Gastrocnemius medialis (tissue), 4 donors: ENCODE measurements around the gene LDLRAP1. TPM values are rescaled to one million over a fixed set of nuclear protein-coding genes. Genes with fewer than 3 reads are reported as not detected.

Experiments used
- ATAC-seq, 2 donors: fragments of 150-250 bp; one replicate each; pipeline ENCODE4 v1.9.1; 2016
- DNase-seq, 2 donors: peaks; one replicate each; pipeline ENCODE4 v3.0.0-alpha.2; 2019
- H3K27ac ChIP-seq, 4 donors: fragments of 200-600 bp; sonication (generic); 1 replicate in 1 of 4; 2 replicates in 3 of 4; pipeline ENCODE4 v1.5.1; 2016 to 2018; ENCODE audit warnings: mild to moderate bottlenecking in 2 of 4, moderate library complexity in 1 of 4
- H3K27me3 ChIP-seq, 3 donors: fragments of 200-600 bp; sonication (generic) in 2 of 3; 1 replicate in 1 of 3; 2 replicates in 2 of 3; pipeline versions ENCODE4 v1.5.1 to v1.6.0; 2016 to 2019; ENCODE audit warnings: mild to moderate bottlenecking in 1 of 3, moderate library complexity in 1 of 3
- H3K36me3 ChIP-seq, 2 donors: fragments of 200-600 bp; sonication (generic) in 1 of 2; one replicate each; pipeline ENCODE4 v1.5.1; 2017 to 2018
- H3K4me1 ChIP-seq, 2 donors: fragments of 200-600 bp; sonication (generic) in 1 of 2; one replicate each; pipeline ENCODE4 v1.5.1; 2016 to 2017; ENCODE audit warnings: mild to moderate bottlenecking in 2 of 2
- H3K4me3 ChIP-seq, 4 donors: fragments of 200-600 bp; sonication (generic) in 3 of 4; 1 replicate in 1 of 4; 2 replicates in 3 of 4; pipeline ENCODE4 v1.5.1; 2016 to 2019; ENCODE audit warnings: mild to moderate bottlenecking in 2 of 4
- H3K9me3 ChIP-seq, 3 donors: fragments of 200-600 bp; sonication (generic) in 2 of 3; 1 replicate in 1 of 3; 2 replicates in 2 of 3; pipeline ENCODE4 v1.5.1; 2016 to 2019
- POLR2A ChIP-seq, 2 donors: fragments of 450-650 bp; IDR thresholded peaks; one replicate each; pipeline ENCODE4 v1.6.1; 2017; ENCODE audit warnings: antibody characterized with exemption in 2 of 2, mild to moderate bottlenecking in 2 of 2, moderate library complexity in 2 of 2
- in situ Hi-C, 4 donors: fragments of 200-750 bp; cut with MboI; loops; one replicate each; pipeline versions ENCODE4 v1.15.0 to v1.8.0; 2017; ENCODE audit warnings: low sequenced_read_pairs in 4 of 4
- intact Hi-C: fragments of 100-400 bp; cut with DNase I; formaldehyde crosslinking; loops from one replicate; pipeline ENCODE4 v1.15.1; 2023; ENCODE audit warnings: low total_unique reads
- total RNA-seq, 4 donors: library from RNA; depleted of rRNA; stranded (reverse); fragments of >200 nt; gene quantifications; one replicate each; pipeline versions ENCODE4 v1.1.0 to v1.2.3, GENCODE V29; 2016
- TF ChIP-seq, protein P1 (sequence below), 5 experiments: fragments of 450-650 bp in 3 of 5; fragments of 200-600 bp in 2 of 5; sonication (generic) in 2 of 5; IDR thresholded peaks in 4 of 5; conservative IDR thresholded peaks in 1 of 5; 1 replicate in 4 of 5; 2 replicates in 1 of 5; pipeline ENCODE4 v1.5.1; 2016 to 2019; ENCODE audit warnings: antibody characterized with exemption in 5 of 5, mild to moderate bottlenecking in 3 of 5, moderate library complexity in 3 of 5

LDLRAP1 gene
- total RNA-seq, 4 donors from 2014 or later: 10.0 to 17.9 (median 14.2) TPM

- TF ChIP-seq, protein P1, sequence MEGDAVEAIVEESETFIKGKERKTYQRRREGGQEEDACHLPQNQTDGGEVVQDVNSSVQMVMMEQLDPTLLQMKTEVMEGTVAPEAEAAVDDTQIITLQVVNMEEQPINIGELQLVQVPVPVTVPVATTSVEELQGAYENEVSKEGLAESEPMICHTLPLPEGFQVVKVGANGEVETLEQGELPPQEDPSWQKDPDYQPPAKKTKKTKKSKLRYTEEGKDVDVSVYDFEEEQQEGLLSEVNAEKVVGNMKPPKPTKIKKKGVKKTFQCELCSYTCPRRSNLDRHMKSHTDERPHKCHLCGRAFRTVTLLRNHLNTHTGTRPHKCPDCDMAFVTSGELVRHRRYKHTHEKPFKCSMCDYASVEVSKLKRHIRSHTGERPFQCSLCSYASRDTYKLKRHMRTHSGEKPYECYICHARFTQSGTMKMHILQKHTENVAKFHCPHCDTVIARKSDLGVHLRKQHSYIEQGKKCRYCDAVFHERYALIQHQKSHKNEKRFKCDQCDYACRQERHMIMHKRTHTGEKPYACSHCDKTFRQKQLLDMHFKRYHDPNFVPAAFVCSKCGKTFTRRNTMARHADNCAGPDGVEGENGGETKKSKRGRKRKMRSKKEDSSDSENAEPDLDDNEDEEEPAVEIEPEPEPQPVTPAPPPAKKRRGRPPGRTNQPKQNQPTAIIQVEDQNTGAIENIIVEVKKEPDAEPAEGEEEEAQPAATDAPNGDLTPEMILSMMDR (IDR thresholded peaks at IDR 0.05 in 4 of 5, conservative IDR thresholded peaks at IDR 0.05 in 1 of 5): no peak
- TF ChIP-seq POLR2A (IDR thresholded peaks at IDR 0.05): no peak
- no peaks in the 10 kb centered on the region for H3K27me3 ChIP-seq
- in situ Hi-C loops: loop anchor here in 3 of 4 donors (10.0 kb wide), 1 partner anchor 120 kb away; no protein-coding TSS in a partner anchor
- intact Hi-C loops: no loop called here
- peaks cover 0 to 3% of the 10 kb centered on the region in 2 donors for H3K4me1 ChIP-seq
- DNase-seq (no peak), ATAC-seq (no peak)
- no peak overlapping the region for H3K27ac ChIP-seq
- no peak overlapping the region for H3K4me3 ChIP-seq
- H3K36me3 ChIP-seq: no peaks in the 10 kb centered on the region
- H3K9me3 ChIP-seq: no peaks in the 10 kb centered on the region
These were observed 18.6 kb upstream of the LDLRAP1 start for GRCh38 chr1:25524568-25525360.

DNA sequence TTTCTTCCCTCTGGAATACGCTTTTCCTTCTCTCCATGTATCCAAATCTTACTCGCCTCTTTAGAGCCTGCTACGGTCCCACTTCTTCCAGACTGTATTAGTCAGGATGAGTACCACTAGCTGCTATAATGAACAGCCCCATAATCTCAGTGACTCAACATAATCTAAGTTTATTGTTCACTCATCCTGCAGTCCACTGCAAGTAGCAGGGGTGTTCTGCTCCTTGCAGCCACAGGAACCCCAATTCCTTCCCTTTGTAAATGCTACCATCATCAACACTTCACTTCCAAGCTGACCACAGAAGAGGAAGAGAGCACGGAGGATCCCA is 18.1 kb upstream of the LDLRAP1 start:
- intact Hi-C loops: no loop called here
- H3K27ac ChIP-seq: no peak overlapping the region

DNA sequence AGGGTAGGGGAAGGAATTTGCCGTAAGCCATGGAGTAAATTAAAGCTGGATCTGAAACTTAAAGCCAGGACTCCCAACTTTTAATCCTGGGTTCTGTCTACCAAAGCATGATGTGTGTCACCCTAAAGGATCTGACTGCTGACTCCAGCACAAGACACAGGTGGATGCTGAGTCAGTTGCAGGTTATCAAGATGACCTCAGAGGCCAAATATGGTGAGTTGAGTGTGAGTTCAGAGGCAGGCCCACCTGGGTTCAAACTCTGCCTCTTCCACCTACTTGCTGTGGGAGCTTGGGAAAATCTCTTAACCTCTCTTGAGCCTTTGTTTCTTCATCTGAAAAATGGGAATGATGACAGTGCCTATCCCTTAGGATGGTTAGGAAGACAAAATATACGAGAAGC is 16.7 kb upstream of the LDLRAP1 start:
- no peak for DNase-seq
- Histone ChIP-seq H3K4me3 (no peak overlapping the region), H3K27ac (no peak overlapping the region), H3K9me3 (no peaks in the 10 kb centered on the region), H3K36me3 (no peaks in the 10 kb centered on the region), H3K4me1 (peaks cover 0 to 8% of the 10 kb centered on the region in 2 donors), H3K27me3 (no peaks in the 10 kb centered on the region)
- intact Hi-C loops (no loop called here), in situ Hi-C loops (loop anchor here in 3 of 4 donors (10.0 kb wide), 1 partner anchor 122 kb away; no protein-coding TSS in a partner anchor)
- TF ChIP-seq POLR2A (IDR thresholded peaks at IDR 0.05): no peak
- TF ChIP-seq, protein P1 (IDR thresholded peaks at IDR 0.05 in 4 of 5, conservative IDR thresholded peaks at IDR 0.05 in 1 of 5): no peak
- ATAC-seq: no peak

More for the DNA sequence above, 18.1 kb upstream of the LDLRAP1 start:
- ATAC-seq (no peak), DNase-seq (no peak)
- Histone ChIP-seq H3K27me3 (no peaks in the 10 kb centered on the region), H3K36me3 (no peaks in the 10 kb centered on the region), H3K4me3 (no peak overlapping the region), H3K9me3 (no peaks in the 10 kb centered on the region), H3K4me1 (peaks cover 0 to 3% of the 10 kb centered on the region in 2 donors)
- in situ Hi-C loops: loop anchor here in 3 of 4 donors (10.0 kb wide), 1 partner anchor 121 kb away; no protein-coding TSS in a partner anchor
- TF ChIP-seq, protein P1 (IDR thresholded peaks at IDR 0.05 in 4 of 5, conservative IDR thresholded peaks at IDR 0.05 in 1 of 5): no peak
- no peak for TF ChIP-seq POLR2A (IDR thresholded peaks at IDR 0.05)

GRCh38 chr1:25527226-25527846 is 16.1 kb upstream of the LDLRAP1 start:
- Histone ChIP-seq H3K4me1 (peaks cover 0 to 8% of the 10 kb centered on the region in 2 donors), H3K36me3 (no peaks in the 10 kb centered on the region), H3K4me3 (no peak overlapping the region), H3K27ac (no peak overlapping the region), H3K27me3 (no peaks in the 10 kb centered on the region), H3K9me3 (no peaks in the 10 kb centered on the region)
- in situ Hi-C loops: loop anchor here in 3 of 4 donors (10.0 kb wide), 1 partner anchor 123 kb away; no protein-coding TSS in a partner anchor
- DNase-seq (no peak), ATAC-seq (no peak)
- intact Hi-C loops: no loop called here
- TF ChIP-seq POLR2A (IDR thresholded peaks at IDR 0.05): no peak
- TF ChIP-seq, protein P1 (IDR thresholded peaks at IDR 0.05 in 4 of 5, conservative IDR thresholded peaks at IDR 0.05 in 1 of 5): no peak
